Measurements from ENCODE around the gene MT2A. TPM values are rescaled to one million over a fixed set of nuclear protein-coding genes. Genes with fewer than 3 reads are reported as not detected.

MT2A gene
- total and polyA plus RNA-seq, 7 experiments from 2014 or later: 15.0 to 435 (median 40.7) TPM

DNA sequence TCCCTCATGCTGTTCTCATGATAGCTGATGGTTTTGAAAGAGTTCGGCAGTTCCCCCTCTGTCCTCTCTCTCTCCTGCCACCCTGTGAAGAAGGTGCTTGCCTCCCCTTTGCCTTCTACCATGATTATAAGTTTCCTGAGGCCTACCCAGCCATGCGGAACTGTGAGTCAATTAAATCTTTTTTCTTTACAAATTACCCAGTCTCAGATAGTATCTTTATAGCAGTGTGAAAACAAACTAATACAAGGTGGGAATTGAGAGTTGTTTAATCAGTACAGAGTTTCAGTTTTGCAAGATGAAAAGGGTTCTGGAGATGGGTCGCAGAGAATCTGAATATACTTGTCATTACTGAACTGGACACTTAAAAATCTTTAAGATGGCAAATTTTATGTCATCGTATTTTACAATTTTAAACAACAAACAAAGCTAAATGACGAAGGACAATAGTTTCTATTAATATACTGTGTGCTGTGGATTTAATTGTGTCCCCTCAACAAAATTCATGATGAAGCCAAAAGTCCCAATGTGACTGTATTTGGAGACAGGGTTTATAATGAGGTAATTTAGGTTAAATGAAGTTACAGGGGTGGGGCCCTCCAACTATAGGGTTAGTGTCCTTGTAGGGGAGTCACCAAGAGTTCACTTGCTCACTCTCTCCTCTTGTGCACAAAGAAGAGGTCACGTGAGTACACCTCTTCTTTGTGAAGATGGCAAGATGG lies 14.7 kb upstream of the MT2A start:
- no peak overlapping the region for H3K4me3 Mint-ChIP-seq
- Histone ChIP-seq H3K4me3 (ENCODE audit: low read length) (no peak overlapping the region), H3K27me3 (ENCODE audit: control insufficient read depth in 2 of 2, insufficient read depth in 2 of 2, low read length in 2 of 2) (no peaks in the 10 kb centered on the region), H3K27ac (ENCODE audit: low read depth, low read length) (no peak overlapping the region), H3K4me1 (ENCODE audit: control insufficient read depth in 2 of 2, insufficient read depth in 2 of 2, low read length in 2 of 2) (peaks cover 4 to 6% of the 10 kb centered on the region in 2 donors), H3K36me3 (ENCODE audit: control insufficient read depth in 2 of 3, insufficient read depth in 3 of 3, low read length in 3 of 3) (no peaks in the 10 kb centered on the region), H3K9me3 (ENCODE audit: control insufficient read depth in 2 of 3, low read length in 3 of 3) (no peaks in the 10 kb centered on the region)
- H3K4me1 Mint-ChIP-seq: peaks cover 6 to 17% (median 9%) of the 10 kb centered on the region in 7 donors
- peaks cover 3 to 46% (median 15%) of the 10 kb centered on the region in 5 donors for H3K27me3 Mint-ChIP-seq
- POLR2A ChIA-PET: interaction anchor here (0.6 to 1.0 kb wide), 2 partner anchors 47 to 90 kb away, joined by 3 to 4 read pairs; no protein-coding TSS in a partner anchor
- CTCF ChIA-PET: no interaction called here
- H3K27ac Mint-ChIP-seq: no peak overlapping the region
- intact Hi-C loops (cut with micrococcal nuclease): no loop called here
- DNase-seq (no peak), ATAC-seq (no peak)
- no peaks in the 10 kb centered on the region for H3K9me3 Mint-ChIP-seq
- no peaks in the 10 kb centered on the region for H3K36me3 Mint-ChIP-seq

DNA sequence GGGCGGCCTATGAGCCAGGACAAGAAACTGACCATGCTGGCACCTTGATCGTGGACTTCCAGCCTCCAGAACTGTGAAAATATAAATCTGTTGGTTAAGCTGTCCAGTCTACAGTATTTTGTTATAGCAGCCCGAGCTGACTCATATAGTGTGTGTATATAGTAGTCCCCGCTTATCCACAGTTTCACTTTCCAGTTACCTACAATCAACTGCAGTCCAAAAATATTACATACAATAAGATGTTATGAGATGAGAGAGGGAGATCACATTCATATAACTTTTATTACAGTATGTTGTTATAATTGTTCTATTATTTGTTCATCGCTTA lies 14.1 kb upstream of the MT2A start:
- Mint-ChIP-seq H3K9me3 (no peaks in the 10 kb centered on the region), H3K4me3 (no peak overlapping the region), H3K36me3 (no peaks in the 10 kb centered on the region), H3K27ac (no peak overlapping the region), H3K4me1 (peaks cover 5 to 15% (median 7%) of the 10 kb centered on the region in 7 donors), H3K27me3 (peaks cover 0 to 45% (median 12%) of the 10 kb centered on the region in 5 donors)
- DNase-seq: no peak
- intact Hi-C loops (cut with micrococcal nuclease): no loop called here
- Histone ChIP-seq H3K9me3 (ENCODE audit: control insufficient read depth in 2 of 3, low read length in 3 of 3) (no peaks in the 10 kb centered on the region), H3K4me3 (ENCODE audit: low read length) (no peak overlapping the region), H3K4me1 (ENCODE audit: control insufficient read depth in 2 of 2, insufficient read depth in 2 of 2, low read length in 2 of 2) (peaks cover 4 to 6% of the 10 kb centered on the region in 2 donors), H3K27ac (ENCODE audit: low read depth, low read length) (no peak overlapping the region), H3K36me3 (ENCODE audit: control insufficient read depth in 2 of 3, insufficient read depth in 3 of 3, low read length in 3 of 3) (no peaks in the 10 kb centered on the region), H3K27me3 (ENCODE audit: control insufficient read depth in 2 of 2, insufficient read depth in 2 of 2, low read length in 2 of 2) (no peaks in the 10 kb centered on the region)
- ATAC-seq: no peak
- ChIA-PET CTCF (no interaction called here), POLR2A (interaction anchor here (0.6 to 1.0 kb wide), 2 partner anchors 8 to 89 kb away, joined by 3 read pairs; no protein-coding TSS in a partner anchor)

DNA sequence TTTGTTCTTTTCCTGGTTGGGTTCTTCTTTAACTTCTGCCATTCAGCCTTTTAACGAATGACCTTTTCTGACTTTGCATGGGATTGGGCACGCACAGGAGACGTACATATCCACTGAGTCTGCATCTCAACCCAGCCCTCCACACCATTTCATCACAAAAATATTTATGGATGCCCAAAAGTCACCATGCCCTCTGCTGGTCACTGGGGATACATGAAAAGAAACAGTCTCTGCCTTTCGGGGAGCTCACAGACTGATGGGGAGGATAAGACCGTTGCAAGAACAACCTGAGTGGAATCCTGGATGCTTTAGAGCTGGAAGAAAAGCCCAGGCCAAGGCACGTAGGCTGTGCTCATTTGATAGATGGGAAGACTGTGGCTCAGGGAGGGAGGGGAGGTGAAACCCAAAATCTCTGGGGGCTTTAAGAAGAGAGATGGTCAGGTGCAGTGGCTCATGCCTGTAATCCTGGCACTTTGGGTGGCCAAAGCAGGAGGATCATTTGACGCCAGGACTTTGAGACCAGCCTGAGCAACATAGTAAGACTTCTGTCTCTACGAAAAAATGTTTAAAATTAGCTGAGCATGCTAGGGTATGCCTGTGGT lies 7.9 kb upstream of the MT2A start:
- H3K4me3 Mint-ChIP-seq: no peak overlapping the region
- CTCF ChIA-PET: interaction anchor here (1.6 to 1.9 kb wide), 3 partner anchors 43 to 101 kb away, joined by 3 to 8 read pairs (median 6); no protein-coding TSS in a partner anchor
- H3K27ac ChIP-seq (ENCODE audit: low read depth, low read length): no peak overlapping the region

DNA sequence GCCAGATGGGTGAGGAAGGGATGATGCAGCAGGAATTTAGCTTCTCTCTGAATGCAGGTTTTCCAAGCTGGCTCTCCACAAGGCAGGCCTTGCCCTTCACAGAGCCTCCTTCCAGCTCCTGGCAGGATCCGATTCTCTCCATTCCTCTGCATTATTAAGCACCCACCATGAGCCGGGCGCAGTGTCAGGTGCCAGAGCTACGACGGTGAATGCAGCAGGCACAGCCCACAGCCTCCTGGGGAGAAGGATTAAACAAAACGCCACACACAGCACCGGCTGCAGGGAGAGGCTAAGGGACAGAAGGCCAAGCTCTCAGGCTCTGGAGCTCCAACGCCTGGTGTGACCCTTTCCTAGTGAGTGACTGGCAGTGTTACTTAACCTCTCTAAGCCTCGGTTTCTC lies 7.1 kb upstream of the MT2A start:
- POLR2A ChIA-PET: interaction anchor here (0.6 to 1.6 kb wide), 2 partner anchors 55 to 68 kb away, joined by 4 to 5 read pairs; partner anchors contain the start of gene MT1H
- Histone ChIP-seq H3K4me3 (ENCODE audit: low read length) (no peak overlapping the region), H3K4me1 (ENCODE audit: control insufficient read depth in 2 of 2, insufficient read depth in 2 of 2, low read length in 2 of 2) (peaks cover 0 to under 1% of the 10 kb centered on the region in 2 donors), H3K27ac (ENCODE audit: low read depth, low read length) (no peak overlapping the region), H3K9me3 (ENCODE audit: control insufficient read depth in 2 of 3, low read length in 3 of 3) (no peaks in the 10 kb centered on the region), H3K27me3 (ENCODE audit: control insufficient read depth in 2 of 2, insufficient read depth in 2 of 2, low read length in 2 of 2) (no peaks in the 10 kb centered on the region), H3K36me3 (ENCODE audit: control insufficient read depth in 2 of 3, insufficient read depth in 3 of 3, low read length in 3 of 3) (no peaks in the 10 kb centered on the region)
- no peak overlapping the region for H3K27ac Mint-ChIP-seq
- intact Hi-C loops (cut with micrococcal nuclease): loop anchor here in 1 of 2 donors (2.0 kb wide), 1 partner anchor 25 kb away; no protein-coding TSS in a partner anchor
- H3K9me3 Mint-ChIP-seq: no peaks in the 10 kb centered on the region
- peaks cover under 1 to 15% (median 5%) of the 10 kb centered on the region in 7 donors for H3K4me1 Mint-ChIP-seq
- ATAC-seq (no peak), DNase-seq (no peak)
- H3K4me3 Mint-ChIP-seq: no peak overlapping the region
- no peaks in the 10 kb centered on the region for H3K36me3 Mint-ChIP-seq
- CTCF ChIA-PET: interaction anchor here (0.6 to 1.9 kb wide), 4 partner anchors 42 to 100 kb away, joined by 3 to 8 read pairs (median 4); no protein-coding TSS in a partner anchor
- H3K27me3 Mint-ChIP-seq: peaks cover 0 to 33% (median 3%) of the 10 kb centered on the region in 5 donors

More for the DNA sequence above, 7.9 kb upstream of the MT2A start:
- POLR2A ChIA-PET: no interaction called here
- peak; percentile 67 for ATAC-seq
- H3K27me3 Mint-ChIP-seq: peaks cover 0 to 36% (median 3%) of the 10 kb centered on the region in 5 donors
- Histone ChIP-seq H3K9me3 (ENCODE audit: control insufficient read depth in 2 of 3, low read length in 3 of 3) (no peaks in the 10 kb centered on the region), H3K27me3 (ENCODE audit: control insufficient read depth in 2 of 2, insufficient read depth in 2 of 2, low read length in 2 of 2) (no peaks in the 10 kb centered on the region), H3K4me1 (ENCODE audit: control insufficient read depth in 2 of 2, insufficient read depth in 2 of 2, low read length in 2 of 2) (no peaks in the 10 kb centered on the region), H3K36me3 (ENCODE audit: control insufficient read depth in 2 of 3, insufficient read depth in 3 of 3, low read length in 3 of 3) (no peaks in the 10 kb centered on the region), H3K4me3 (ENCODE audit: low read length) (no peak overlapping the region)
- intact Hi-C loops (cut with micrococcal nuclease): loop anchor here (1.0 to 2.0 kb wide), 3 partner anchors 23 to 86 kb away; no protein-coding TSS in a partner anchor
- H3K4me1 Mint-ChIP-seq: peaks cover 0 to 13% (median 5%) of the 10 kb centered on the region in 7 donors
- H3K9me3 Mint-ChIP-seq: no peaks in the 10 kb centered on the region
- no peaks in the 10 kb centered on the region for H3K36me3 Mint-ChIP-seq
- H3K27ac Mint-ChIP-seq: peak overlapping the region in 1 of 9 donors; percentile 7
- DNase-seq: peak in 1 of 9 donors; percentile 13

DNA sequence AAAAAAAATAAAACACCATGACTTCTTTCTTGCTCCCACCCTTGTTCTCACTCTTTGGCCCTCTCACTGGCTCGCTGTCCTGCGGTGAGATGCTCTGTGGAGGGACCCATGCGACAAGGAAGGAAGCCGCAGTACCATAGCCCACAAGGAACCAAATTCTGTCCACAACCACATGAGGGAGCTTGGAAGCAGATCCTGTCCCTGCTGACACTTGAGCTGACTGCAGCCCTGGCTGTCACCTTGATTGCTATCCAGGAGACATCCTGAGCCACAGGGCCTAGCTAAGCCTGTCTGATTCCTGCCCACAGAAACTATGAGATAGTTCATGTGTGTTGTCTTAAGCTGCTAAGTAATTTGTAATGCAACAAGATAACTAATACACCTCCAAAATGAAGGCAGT lies 4.8 kb upstream of the MT2A start:
- Mint-ChIP-seq H3K27me3 (peaks cover 0 to 16% (median 3%) of the 10 kb centered on the region in 5 donors), H3K9me3 (no peaks in the 10 kb centered on the region), H3K27ac (peak overlapping the region in 1 of 9 donors; percentile 31), H3K4me3 (no peak overlapping the region), H3K36me3 (no peaks in the 10 kb centered on the region), H3K4me1 (peaks cover 18 to 28% (median 23%) of the 10 kb centered on the region in 7 donors)
- Histone ChIP-seq H3K36me3 (ENCODE audit: control insufficient read depth in 2 of 3, insufficient read depth in 3 of 3, low read length in 3 of 3) (no peaks in the 10 kb centered on the region), H3K9me3 (ENCODE audit: control insufficient read depth in 2 of 3, low read length in 3 of 3) (no peaks in the 10 kb centered on the region), H3K4me1 (ENCODE audit: control insufficient read depth in 2 of 2, insufficient read depth in 2 of 2, low read length in 2 of 2) (peaks cover 14 to 18% of the 10 kb centered on the region in 2 donors), H3K4me3 (ENCODE audit: low read length) (no peak overlapping the region), H3K27me3 (ENCODE audit: control insufficient read depth in 2 of 2, insufficient read depth in 2 of 2, low read length in 2 of 2) (no peaks in the 10 kb centered on the region), H3K27ac (ENCODE audit: low read depth, low read length) (no peak overlapping the region)
- peak in 2 of 9 donors; percentile 22 to 25 for DNase-seq
- ATAC-seq: no peak
- intact Hi-C loops (cut with micrococcal nuclease): loop anchor here in 1 of 2 donors (1.0 kb wide), 2 partner anchors 40 to 99 kb away; no protein-coding TSS in a partner anchor
- POLR2A ChIA-PET: interaction anchor here (3.6 kb wide), 1 partner anchor 99 kb away, joined by 16 read pairs; no protein-coding TSS in a partner anchor
- CTCF ChIA-PET: interaction anchor here (0.7 to 1.6 kb wide), 6 partner anchors 18 to 105 kb away, joined by 3 to 8 read pairs (median 5); no protein-coding TSS in a partner anchor

DNA sequence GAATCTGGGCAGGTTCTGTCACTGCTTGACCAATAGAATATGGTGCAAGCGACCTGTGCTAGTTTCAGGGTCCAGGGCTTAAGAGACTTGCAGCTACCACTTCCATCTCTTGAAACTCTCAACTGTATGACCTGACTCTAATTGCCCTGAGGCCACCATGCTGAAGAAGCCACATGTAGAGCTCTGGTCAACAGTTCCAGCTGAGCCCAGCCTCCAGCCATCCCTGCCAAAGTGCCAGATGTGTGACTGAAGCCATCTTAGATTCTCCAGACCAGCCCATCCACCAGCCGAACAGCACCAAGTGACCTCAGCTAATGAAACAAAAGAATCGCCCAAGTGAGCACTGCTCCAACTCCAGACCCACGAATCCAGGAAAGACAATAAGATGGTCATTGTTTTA lies 3.4 kb upstream of the MT2A start:
- Histone ChIP-seq H3K4me3 (ENCODE audit: low read length) (no peak overlapping the region), H3K4me1 (ENCODE audit: control insufficient read depth in 2 of 2, insufficient read depth in 2 of 2, low read length in 2 of 2) (peaks cover 16 to 23% of the 10 kb centered on the region in 2 donors), H3K27ac (ENCODE audit: low read depth, low read length) (no peak overlapping the region), H3K9me3 (ENCODE audit: control insufficient read depth in 2 of 3, low read length in 3 of 3) (no peaks in the 10 kb centered on the region), H3K27me3 (ENCODE audit: control insufficient read depth in 2 of 2, insufficient read depth in 2 of 2, low read length in 2 of 2) (no peaks in the 10 kb centered on the region), H3K36me3 (ENCODE audit: control insufficient read depth in 2 of 3, insufficient read depth in 3 of 3, low read length in 3 of 3) (no peaks in the 10 kb centered on the region)
- Mint-ChIP-seq H3K4me3 (no peak overlapping the region), H3K9me3 (no peaks in the 10 kb centered on the region), H3K27ac (peak overlapping the region in 3 of 9 donors; percentile 3 to 84 (median 33)), H3K27me3 (peaks cover 0 to 12% (median 3%) of the 10 kb centered on the region in 5 donors), H3K4me1 (peaks cover 27 to 35% (median 32%) of the 10 kb centered on the region in 7 donors), H3K36me3 (peaks cover 0 to 3% (median 0%) of the 10 kb centered on the region in 5 donors)
- ChIA-PET CTCF (interaction anchor here (0.5 to 1.9 kb wide), 8 partner anchors 16 to 102 kb away, joined by 3 to 14 read pairs (median 4); no protein-coding TSS in a partner anchor), POLR2A (interaction anchor here (0.7 to 4.8 kb wide), 4 partner anchors 8 to 97 kb away, joined by 3 to 23 read pairs (median 10); no protein-coding TSS in a partner anchor)
- ATAC-seq (no peak), DNase-seq (no peak)
- intact Hi-C loops (cut with micrococcal nuclease): loop anchor here (5.0 kb wide), 3 partner anchors 178 to 582 kb away; partner anchors contain the start of genes AMFR (in 1 of the 2), HERPUD1 (in 1 of the 2), PSME3IP1 (in 1 of the 2) and RSPRY1 (in 1 of the 2)

Data from naive thymus-derived CD4-positive, alpha-beta T cell (primary cell).